IPS-18a (cell line): Measurements from ENCODE around the gene SLC37A2.

Source experiments
- H3K27ac ChIP-seq: one replicate; pipeline ENCODE4 v1.5.1; 2013; ENCODE audit warnings: low read length
- H3K27me3 ChIP-seq: one replicate; pipeline ENCODE4 v1.6.1; 2013; ENCODE audit warnings: mild to moderate bottlenecking, low read length; ENCODE audit not compliant: control insufficient read depth, insufficient read depth
- H3K36me3 ChIP-seq: one replicate; pipeline ENCODE4 v1.6.1; 2013; ENCODE audit warnings: low read depth, low read length; ENCODE audit not compliant: control insufficient read depth
- H3K4me1 ChIP-seq: one replicate; pipeline ENCODE4 v1.6.1; 2013; ENCODE audit warnings: low read depth, low read length; ENCODE audit not compliant: control insufficient read depth
- H3K4me3 ChIP-seq: one replicate; pipeline ENCODE4 v1.5.1; 2013; ENCODE audit warnings: low read length
- H3K9ac ChIP-seq: one replicate; pipeline ENCODE4 v1.6.1; 2013; ENCODE audit warnings: mild to moderate bottlenecking, low read length, moderate library complexity
- H3K9me3 ChIP-seq: one replicate; pipeline ENCODE4 v1.6.1; 2013; ENCODE audit warnings: low read depth, low read length; ENCODE audit not compliant: control insufficient read depth

The SLC37A2 gene

GRCh38 chr11:125079151-125079877, 16.2 kb downstream of the SLC37A2 start:
- Histone ChIP-seq H3K36me3 (no peaks in the 10 kb centered on the region), H3K4me1 (no peaks in the 10 kb centered on the region), H3K4me3 (no peak overlapping the region), H3K9ac (no peak overlapping the region), H3K27ac (no peak overlapping the region), H3K27me3 (no peaks in the 10 kb centered on the region), H3K9me3 (no peaks in the 10 kb centered on the region)

- Histone ChIP-seq H3K36me3 (no peaks in the 10 kb centered on the region), H3K27me3 (no peaks in the 10 kb centered on the region), H3K4me1 (no peaks in the 10 kb centered on the region), H3K9me3 (no peaks in the 10 kb centered on the region), H3K9ac (no peak overlapping the region), H3K4me3 (no peak overlapping the region), H3K27ac (no peak overlapping the region)
Measured at GRCh38 chr11:125079878-125080530, 16.9 kb downstream of the SLC37A2 start.

- no peaks in the 10 kb centered on the region for H3K36me3 ChIP-seq
- no peaks in the 10 kb centered on the region for H3K9me3 ChIP-seq
- H3K27ac ChIP-seq = no peak overlapping the region
- H3K9ac ChIP-seq = no peak overlapping the region
- no peaks in the 10 kb centered on the region for H3K4me1 ChIP-seq
- no peak overlapping the region for H3K4me3 ChIP-seq
- no peaks in the 10 kb centered on the region for H3K27me3 ChIP-seq
Measured at GRCh38 chr11:125080531-125080911, 17.4 kb downstream of the SLC37A2 start.

- Histone ChIP-seq H3K4me1 (no peaks in the 10 kb centered on the region), H3K27ac (no peak overlapping the region)
Measured at GRCh38 chr11:125081098-125081798, 18.1 kb downstream of the SLC37A2 start.

GRCh38 chr11:125082040-125082439, 18.9 kb downstream of the SLC37A2 start:
- Histone ChIP-seq H3K9ac (no peak overlapping the region), H3K36me3 (no peaks in the 10 kb centered on the region), H3K4me1 (no peaks in the 10 kb centered on the region), H3K27ac (no peak overlapping the region), H3K9me3 (no peaks in the 10 kb centered on the region), H3K4me3 (no peak overlapping the region), H3K27me3 (no peaks in the 10 kb centered on the region)

More at GRCh38 chr11:125081098-125081798, 18.1 kb downstream of the SLC37A2 start:
- no peak overlapping the region for H3K4me3 ChIP-seq
- no peak overlapping the region for H3K9ac ChIP-seq
- no peaks in the 10 kb centered on the region for H3K36me3 ChIP-seq
- H3K27me3 ChIP-seq = no peaks in the 10 kb centered on the region
- H3K9me3 ChIP-seq = no peaks in the 10 kb centered on the region

GRCh38 chr11:125082611-125083311, 19.7 kb downstream of the SLC37A2 start:
- Histone ChIP-seq H3K27ac (no peak overlapping the region), H3K9ac (no peak overlapping the region), H3K27me3 (no peaks in the 10 kb centered on the region), H3K36me3 (no peaks in the 10 kb centered on the region), H3K4me1 (no peaks in the 10 kb centered on the region), H3K9me3 (no peaks in the 10 kb centered on the region), H3K4me3 (no peak overlapping the region)

- Histone ChIP-seq H3K9ac (no peak overlapping the region), H3K9me3 (no peaks in the 10 kb centered on the region), H3K27me3 (no peaks in the 10 kb centered on the region), H3K4me1 (no peaks in the 10 kb centered on the region), H3K4me3 (no peak overlapping the region), H3K36me3 (no peaks in the 10 kb centered on the region), H3K27ac (no peak overlapping the region)
Measured at GRCh38 chr11:125083312-125084056, 20.4 kb downstream of the SLC37A2 start.

GRCh38 chr11:125084057-125084416, 20.9 kb downstream of the SLC37A2 start:
- H3K4me3 ChIP-seq = no peak overlapping the region
- H3K4me1 ChIP-seq = no peaks in the 10 kb centered on the region
- H3K27ac ChIP-seq = no peak overlapping the region
- H3K36me3 ChIP-seq = no peaks in the 10 kb centered on the region
- no peak overlapping the region for H3K9ac ChIP-seq
- H3K9me3 ChIP-seq = no peaks in the 10 kb centered on the region
- H3K27me3 ChIP-seq = no peaks in the 10 kb centered on the region

GRCh38 chr11:125084761-125085231, 21.7 kb downstream of the SLC37A2 start:
- Histone ChIP-seq H3K27me3 (no peaks in the 10 kb centered on the region), H3K4me1 (no peaks in the 10 kb centered on the region), H3K4me3 (no peak overlapping the region), H3K36me3 (no peaks in the 10 kb centered on the region), H3K9ac (no peak overlapping the region), H3K27ac (no peak overlapping the region), H3K9me3 (no peaks in the 10 kb centered on the region)

GRCh38 chr11:125085301-125086081, 22.4 kb downstream of the SLC37A2 start:
- no peak overlapping the region for H3K4me3 ChIP-seq
- no peak overlapping the region for H3K27ac ChIP-seq
- no peaks in the 10 kb centered on the region for H3K27me3 ChIP-seq
- no peaks in the 10 kb centered on the region for H3K36me3 ChIP-seq
- no peaks in the 10 kb centered on the region for H3K4me1 ChIP-seq
- H3K9ac ChIP-seq = no peak overlapping the region
- H3K9me3 ChIP-seq = no peaks in the 10 kb centered on the region
